OCI-LY3 (cell line): ENCODE results near the gene MOGAT3.

Experiments
- H2AFZ ChIP-seq: fragments of 200-600, 300-600 bp; shearing (Covaris generic); 2 replicates; pipeline ENCODE4 v1.6.0; 2014; ENCODE audit warnings: antibody characterized with exemption, low read depth, low read length
- H3K27ac ChIP-seq: fragments of 200-600, 300-600 bp; sonication (generic); 2 replicates; pipeline ENCODE4 v1.5.1; 2014; ENCODE audit warnings: mild to moderate bottlenecking, low read length, moderate library complexity, mixed read lengths
- H3K27me3 ChIP-seq: fragments of 200-600, 300-600 bp; sonication (generic); 2 replicates; pipeline ENCODE4 v1.6.1; 2014; ENCODE audit warnings: low read depth, low read length, mixed read lengths
- H3K36me3 ChIP-seq: fragments of 200-600, 300-600 bp; sonication (generic); replicated peaks from 2 replicates; pipeline ENCODE3; 2014; ENCODE audit warnings: low read depth, low read length, mixed read lengths
- H3K4me1 ChIP-seq: fragments of 300-600, 200-600 bp; sonication (generic); 2 replicates; pipeline ENCODE4 v1.6.1; 2014; ENCODE audit warnings: low read length, mixed read lengths
- H3K4me2 ChIP-seq: fragments of 200-600, 300-600 bp; sonication (generic); 2 replicates; pipeline ENCODE4 v1.6.1; 2014; ENCODE audit warnings: low read length, mixed read lengths
- H3K4me3 ChIP-seq: fragments of 300-600, 200-600 bp; sonication (generic); 2 replicates; pipeline ENCODE4 v1.5.1; 2014; ENCODE audit warnings: antibody characterized with exemption, mild to moderate bottlenecking, low read length, moderate library complexity
- H3K79me2 ChIP-seq: fragments of 300-600, 200-600 bp; shearing (Covaris generic); 2 replicates; pipeline ENCODE4 v1.6.1; 2014; ENCODE audit warnings: mild to moderate bottlenecking, low read length, mixed read lengths
- H3K9ac ChIP-seq: fragments of 300-600, 200-600 bp; shearing (Covaris generic); 2 replicates; pipeline ENCODE4 v1.6.0; 2014; ENCODE audit warnings: mild to moderate bottlenecking, low read length, moderate library complexity
- H3K9me3 ChIP-seq: fragments of 200-600, 300-600 bp; shearing (Covaris generic); 2 replicates; pipeline ENCODE4 v1.6.1; 2014; ENCODE audit warnings: low read length, mixed read lengths; ENCODE audit not compliant: insufficient read depth
- H4K20me1 ChIP-seq: fragments of 200-600, 300-600 bp; sonication (generic); 2 replicates; pipeline ENCODE4 v1.6.1; 2016; ENCODE audit warnings: low read length, mixed read lengths; ENCODE audit not compliant: insufficient read depth
- CTCF ChIP-seq: fragments of 200-600, 300-600 bp; sonication (generic); IDR thresholded peaks from 2 replicates; pipeline ENCODE4 v1.5.1; 2014; ENCODE audit warnings: antibody characterized with exemption, low read length, low read depth
- EZH2phosphoT487 ChIP-seq: fragments of 200-600 bp; shearing (Covaris generic); IDR thresholded peaks from 2 replicates; pipeline ENCODE4 v1.6.1; 2018; ENCODE audit warnings: antibody characterized with exemption, mixed run types, low read depth

The MOGAT3 gene

GRCh38 chr7:101212014-101212413 is 11.2 kb upstream of the MOGAT3 start:
- peaks cover 6% of the 10 kb centered on the region for H3K4me1 ChIP-seq
- H3K79me2 ChIP-seq = peaks cover 12% of the 10 kb centered on the region
- no peaks in the 10 kb centered on the region for H4K20me1 ChIP-seq
- H3K4me3 ChIP-seq = no peak overlapping the region
- no peak overlapping the region for H3K27ac ChIP-seq
- no peak for TF ChIP-seq EZH2phosphoT487
- no peak for TF ChIP-seq CTCF
- peaks cover 6% of the 10 kb centered on the region for H3K36me3 ChIP-seq
- no peak overlapping the region for H3K4me2 ChIP-seq
- H3K9me3 ChIP-seq = no peaks in the 10 kb centered on the region
- no peaks in the 10 kb centered on the region for H3K27me3 ChIP-seq
- no peak overlapping the region for H3K9ac ChIP-seq
- no peak overlapping the region for H2AFZ ChIP-seq

GRCh38 chr7:101211501-101211900 is 10.7 kb upstream of the MOGAT3 start:
- Histone ChIP-seq H3K27me3 (no peaks in the 10 kb centered on the region), H3K4me1 (peaks cover 6% of the 10 kb centered on the region), H3K27ac (no peak overlapping the region), H3K79me2 (peaks cover 7% of the 10 kb centered on the region), H3K4me3 (no peak overlapping the region), H4K20me1 (no peaks in the 10 kb centered on the region), H3K4me2 (no peak overlapping the region), H3K36me3 (peaks cover 6% of the 10 kb centered on the region), H3K9ac (no peak overlapping the region), H2AFZ (no peak overlapping the region), H3K9me3 (no peaks in the 10 kb centered on the region)
- no peak for TF ChIP-seq CTCF
- TF ChIP-seq EZH2phosphoT487 = no peak

GRCh38 chr7:101210143-101210542 is 9.3 kb upstream of the MOGAT3 start:
- Histone ChIP-seq H3K4me2 (no peak overlapping the region), H3K9me3 (no peaks in the 10 kb centered on the region), H3K4me1 (no peaks in the 10 kb centered on the region), H3K9ac (no peak overlapping the region), H3K36me3 (peaks cover 6% of the 10 kb centered on the region), H2AFZ (no peak overlapping the region), H3K79me2 (no peaks in the 10 kb centered on the region), H4K20me1 (no peaks in the 10 kb centered on the region), H3K4me3 (no peak overlapping the region), H3K27ac (no peak overlapping the region), H3K27me3 (no peaks in the 10 kb centered on the region)
- TF ChIP-seq EZH2phosphoT487 = no peak
- no peak for TF ChIP-seq CTCF

GRCh38 chr7:101208794-101209193 is 8.0 kb upstream of the MOGAT3 start:
- Histone ChIP-seq H3K4me3 (no peak overlapping the region), H3K4me1 (no peaks in the 10 kb centered on the region), H3K27me3 (no peaks in the 10 kb centered on the region), H3K9ac (no peak overlapping the region), H3K4me2 (no peak overlapping the region), H3K79me2 (no peaks in the 10 kb centered on the region), H2AFZ (no peak overlapping the region), H3K9me3 (no peaks in the 10 kb centered on the region), H3K27ac (no peak overlapping the region), H3K36me3 (peaks cover 3% of the 10 kb centered on the region), H4K20me1 (no peaks in the 10 kb centered on the region)
- TF ChIP-seq CTCF (no peak), EZH2phosphoT487 (no peak)
